ENCODE results near the gene VASP. TPM values are rescaled to one million over a fixed set of nuclear protein-coding genes. Genes with fewer than 3 reads are reported as not detected.

VASP gene
- total and polyA plus RNA-seq, 8 donors = 12.5 to 49.3 (median 29.3) TPM

DNA sequence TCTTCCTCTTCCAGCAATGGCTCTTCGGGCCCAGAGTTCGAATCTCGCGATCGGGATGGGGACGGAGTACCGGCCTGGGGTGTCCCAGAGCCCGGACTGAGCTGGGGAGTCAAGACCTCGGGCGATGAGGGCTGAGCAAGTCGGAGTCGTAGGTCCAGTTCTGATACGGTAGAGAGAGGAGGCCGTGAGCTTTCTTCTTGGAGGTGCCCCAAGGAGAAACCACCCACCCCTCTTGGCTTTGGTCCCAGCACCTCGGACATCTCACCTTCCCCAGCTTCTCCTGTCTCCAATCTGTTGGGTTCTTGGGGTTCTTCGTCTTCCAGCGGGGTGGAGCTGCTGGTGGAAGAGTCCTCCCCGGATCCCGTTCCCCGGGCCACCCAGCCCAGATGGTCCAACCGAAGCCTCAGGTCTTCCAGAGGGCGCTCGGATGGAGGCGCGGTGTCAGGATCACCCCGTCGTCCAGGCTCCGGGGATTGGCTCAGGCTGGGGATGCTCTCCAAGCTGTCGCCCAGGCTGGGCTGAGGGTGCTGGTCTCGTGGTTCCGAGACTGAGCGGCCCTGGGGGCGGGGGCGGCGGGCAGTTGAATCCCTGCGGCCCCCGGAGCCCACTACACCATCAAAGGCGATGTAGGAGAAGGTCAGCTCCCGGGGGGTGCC is 12.9 kb upstream of the VASP start:
- no peak for FAIRE-seq
- H3K4me3 ChIP-seq = no peak overlapping the region
- no peak overlapping the region for H3K27ac ChIP-seq
- intact Hi-C loops (cut with DNase I) = no loop called here
- no peaks in the 10 kb centered on the region for H3K36me3 ChIP-seq
- peaks cover 0 to 4% (median 0%) of the 10 kb centered on the region in 4 donors for H3K27me3 ChIP-seq
- no peak for ATAC-seq
- DNase-seq = peak in 2 of 6 donors; percentile 58 to 76
- TF ChIP-seq, protein P1, sequence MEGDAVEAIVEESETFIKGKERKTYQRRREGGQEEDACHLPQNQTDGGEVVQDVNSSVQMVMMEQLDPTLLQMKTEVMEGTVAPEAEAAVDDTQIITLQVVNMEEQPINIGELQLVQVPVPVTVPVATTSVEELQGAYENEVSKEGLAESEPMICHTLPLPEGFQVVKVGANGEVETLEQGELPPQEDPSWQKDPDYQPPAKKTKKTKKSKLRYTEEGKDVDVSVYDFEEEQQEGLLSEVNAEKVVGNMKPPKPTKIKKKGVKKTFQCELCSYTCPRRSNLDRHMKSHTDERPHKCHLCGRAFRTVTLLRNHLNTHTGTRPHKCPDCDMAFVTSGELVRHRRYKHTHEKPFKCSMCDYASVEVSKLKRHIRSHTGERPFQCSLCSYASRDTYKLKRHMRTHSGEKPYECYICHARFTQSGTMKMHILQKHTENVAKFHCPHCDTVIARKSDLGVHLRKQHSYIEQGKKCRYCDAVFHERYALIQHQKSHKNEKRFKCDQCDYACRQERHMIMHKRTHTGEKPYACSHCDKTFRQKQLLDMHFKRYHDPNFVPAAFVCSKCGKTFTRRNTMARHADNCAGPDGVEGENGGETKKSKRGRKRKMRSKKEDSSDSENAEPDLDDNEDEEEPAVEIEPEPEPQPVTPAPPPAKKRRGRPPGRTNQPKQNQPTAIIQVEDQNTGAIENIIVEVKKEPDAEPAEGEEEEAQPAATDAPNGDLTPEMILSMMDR (IDR thresholded peaks at IDR 0.05) = no peak
- 78 to 89% methylated on average over 39 of the region's 39 CpGs for whole genome bisulfite sequencing, 2 donors
- peaks cover 0 to 8% (median 7%) of the 10 kb centered on the region in 3 donors for H3K4me1 ChIP-seq
- no peaks in the 10 kb centered on the region for H3K9me3 ChIP-seq

GRCh38 chr19:45495178-45495577 is 12.1 kb upstream of the VASP start:
- ATAC-seq (no peak), FAIRE-seq (no peak), DNase-seq (no peak)
- H3K4me3 ChIP-seq = no peak overlapping the region
- TF ChIP-seq, protein P1 (IDR thresholded peaks at IDR 0.05) = no peak
- peaks cover 0 to 10% (median 7%) of the 10 kb centered on the region in 3 donors for H3K4me1 ChIP-seq
- H3K27me3 ChIP-seq = peaks cover 0 to 4% (median 0%) of the 10 kb centered on the region in 4 donors
- no peaks in the 10 kb centered on the region for H3K36me3 ChIP-seq
- 63 to 70% methylated on average over 5 of the region's 5 CpGs for WGBS, 2 donors
- H3K27ac ChIP-seq = no peak overlapping the region
- H3K9me3 ChIP-seq = no peaks in the 10 kb centered on the region
- intact Hi-C loops (cut with DNase I) = no loop called here

GRCh38 chr19:45496349-45496953 is 10.8 kb upstream of the VASP start:
- H3K27ac ChIP-seq = no peak overlapping the region

DNA sequence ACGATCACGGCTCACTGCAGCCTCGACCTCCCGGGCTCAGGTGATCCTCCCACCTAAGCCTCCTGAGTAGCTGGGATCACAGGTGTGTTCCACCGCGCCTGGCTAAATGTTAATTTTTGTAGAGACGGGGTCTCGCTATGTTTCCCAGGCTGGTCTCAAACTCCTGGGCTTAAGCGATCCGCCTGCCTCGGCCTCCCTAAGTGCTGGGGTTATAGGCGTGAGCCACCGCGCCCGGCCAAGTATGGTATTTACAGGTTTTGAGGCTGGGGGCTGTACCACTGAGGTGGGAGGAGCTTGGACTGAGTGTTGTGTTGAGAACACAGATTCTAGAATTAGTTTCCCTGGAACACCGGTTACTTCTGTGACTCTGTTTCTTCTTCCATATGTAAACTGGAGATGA is 9.5 kb upstream of the VASP start:
- ATAC-seq = no peak
- FAIRE-seq = no peak
- Histone ChIP-seq H3K36me3 (no peaks in the 10 kb centered on the region), H3K4me3 (no peak overlapping the region), H3K9me3 (no peaks in the 10 kb centered on the region), H3K4me1 (peaks cover 0 to 7% (median 7%) of the 10 kb centered on the region in 3 donors), H3K27me3 (peaks cover 0 to 4% (median 0%) of the 10 kb centered on the region in 4 donors), H3K27ac (no peak overlapping the region)
- DNase-seq = peak in 1 of 6 donors; percentile 24
- TF ChIP-seq, protein P1 (IDR thresholded peaks at IDR 0.05) = no peak
- intact Hi-C loops (cut with DNase I) = no loop called here
- WGBS, 2 donors = 22 to 27% methylated on average over 16 of the region's 16 CpGs

More at GRCh38 chr19:45496349-45496953, 10.8 kb upstream of the VASP start:
- peaks cover 0 to 4% (median 0%) of the 10 kb centered on the region in 4 donors for H3K27me3 ChIP-seq
- DNase-seq (peak in 5 of 6 donors; percentile 46 to 84 (median 66)), FAIRE-seq (no peak), ATAC-seq (peak; percentile 23 to 58 (median 44))
- TF ChIP-seq, protein P1 (IDR thresholded peaks at IDR 0.05) = no peak
- H3K9me3 ChIP-seq = no peaks in the 10 kb centered on the region
- H3K4me3 ChIP-seq = peak overlapping the region; percentile 55 to 80 (median 62)
- H3K36me3 ChIP-seq = no peaks in the 10 kb centered on the region
- 0 to 1% methylated on average over 34 to 54 of the region's 54 CpGs for WGBS, 2 donors
- peaks cover 0 to 10% (median 7%) of the 10 kb centered on the region in 3 donors for H3K4me1 ChIP-seq
- intact Hi-C loops (cut with DNase I) = no loop called here

Measured in pancreas (tissue), 10 donors.